Measurements from ENCODE around the gene PFN3.

- no peak for TF ChIP-seq GATA2 (IDR thresholded peaks at IDR 0.05; ENCODE audit: low read depth, low read length)
- TF ChIP-seq GATA3 (IDR thresholded peaks at IDR 0.05; ENCODE audit: low read depth, low read length) = no peak
Observed at GRCh38 chr5:177356746-177357145, 43.7 kb downstream of the PFN3 start.

All from SH-SY5Y (cell line).